Left lobe of liver (tissue), 2 donors: Measurements from ENCODE around the gene PDIA5. TPM values are rescaled to one million over a fixed set of nuclear protein-coding genes. Genes with fewer than 3 reads are reported as not detected.
A peak's percentile ranks its signal among the peaks of the same experiment; 100 is the strongest.

ENCODE experiments used
- ATAC-seq: fragments of 200-7000 bp; cut with Tn5 transposase; one replicate; pipeline ENCODE4 v1.9.1; 2020; ENCODE audit warnings: mild to moderate bottlenecking, moderate library complexity
- DNase-seq: peaks from one replicate; pipeline ENCODE4 v3.0.0-alpha.2; 2020; ENCODE audit warnings: low spot score
- total RNA-seq: library from RNA; stranded (reverse); gene quantifications from one replicate; pipeline ENCODE4 v1.2.1, GENCODE V29; 2021
- donor health status: DM: no; HTN: no; CAD: no; lungs with moderate emphysema.
- donor health status: DM: no; HTN: yes; CAD: no.

PDIA5 gene
- total RNA-seq, 1 donor from 2014 or later = 55.0 TPM

GRCh38 chr3:123158899-123159390 lies 92.1 kb downstream of the PDIA5 start:
- ATAC-seq (no peak), DNase-seq (no peak)

GRCh38 chr3:123159926-123160635 lies 93.3 kb downstream of the PDIA5 start:
- ATAC-seq = no peak
- DNase-seq = no peak

DNA sequence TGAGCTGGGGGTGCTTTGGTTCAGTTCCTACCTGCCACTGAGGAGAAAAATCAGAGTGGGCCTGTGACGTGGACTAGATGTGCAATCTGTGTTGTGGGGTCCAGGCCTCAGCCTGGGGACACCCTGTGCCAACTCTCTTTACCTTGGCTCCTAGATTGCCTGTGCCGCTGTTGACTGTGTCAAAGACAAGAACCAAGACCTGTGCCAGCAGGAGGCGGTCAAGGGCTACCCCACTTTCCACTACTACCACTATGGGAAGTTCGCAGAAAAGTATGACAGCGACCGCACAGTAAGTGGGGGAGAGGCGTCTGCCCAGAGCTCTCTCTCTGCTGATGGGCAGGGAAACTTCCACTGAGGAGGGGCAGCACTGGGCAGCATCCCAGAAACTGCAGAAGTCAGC lies 94.3 kb downstream of the PDIA5 start:
- ATAC-seq (no peak), DNase-seq (no peak)

DNA sequence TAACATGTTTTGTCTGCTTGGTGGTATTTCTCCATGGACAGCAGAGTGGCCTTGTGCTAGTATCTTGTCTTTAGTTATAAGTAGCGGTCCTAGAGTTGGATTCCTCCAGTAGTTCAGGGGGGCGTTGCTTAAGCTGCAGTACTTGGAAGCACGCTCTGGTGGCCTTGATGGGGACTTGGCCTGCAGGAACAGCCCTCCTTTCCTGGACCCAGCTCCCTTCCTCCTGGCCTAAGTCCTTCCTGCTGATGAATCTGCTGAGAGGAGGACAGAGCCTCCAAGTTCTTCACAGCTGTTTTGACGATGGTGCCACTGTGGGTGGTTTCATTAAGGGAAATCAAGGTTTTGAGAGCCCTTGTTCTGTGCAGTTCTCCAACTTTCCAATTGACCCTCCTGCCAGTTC lies 96.3 kb downstream of the PDIA5 start:
- DNase-seq (no peak), ATAC-seq (no peak)

GRCh38 chr3:123165163-123165562 lies 98.3 kb downstream of the PDIA5 start:
- ATAC-seq (no peak), DNase-seq (no peak)

- ATAC-seq (no peak), DNase-seq (no peak)
Observed at GRCh38 chr3:123167686-123168085, 100.9 kb downstream of the PDIA5 start.

DNA sequence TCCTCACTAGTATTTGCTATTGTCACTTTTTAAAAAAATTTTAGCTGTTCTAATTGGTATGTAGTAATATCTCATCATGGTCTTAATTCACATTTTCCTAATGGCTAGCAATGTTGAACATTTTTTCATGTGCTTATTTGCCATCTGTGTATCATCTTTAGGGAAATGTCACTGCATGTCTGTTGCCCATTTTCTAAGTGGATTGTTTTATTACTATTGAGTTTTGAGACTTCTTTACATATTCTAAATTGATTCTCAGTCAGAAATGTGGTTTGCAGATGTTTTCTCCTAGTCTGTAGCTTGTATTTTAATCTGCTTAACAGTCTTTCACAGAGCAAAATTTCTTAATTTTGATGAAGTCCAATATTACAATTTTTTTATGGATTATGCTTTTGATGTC lies 101.3 kb downstream of the PDIA5 start:
- DNase-seq (no peak), ATAC-seq (no peak)

DNA sequence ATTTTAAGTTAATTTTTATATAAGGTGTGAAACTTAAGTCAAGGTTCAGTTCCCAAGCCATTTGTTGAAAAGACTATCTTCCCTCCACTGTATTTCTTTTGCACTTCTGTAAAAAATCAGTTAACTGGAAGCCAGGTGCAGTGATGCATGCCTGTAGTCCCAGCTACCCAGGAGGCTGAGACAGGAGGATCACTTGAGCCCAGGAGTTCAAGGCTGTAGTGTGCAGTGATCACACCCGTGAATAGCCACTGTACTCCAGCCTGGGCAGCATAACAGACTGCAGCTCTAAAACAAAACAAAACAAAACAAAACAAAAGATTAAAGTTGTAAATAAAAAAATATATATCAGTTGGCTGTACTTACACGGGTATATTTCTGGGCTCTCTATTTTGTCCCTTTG lies 101.8 kb downstream of the PDIA5 start:
- ATAC-seq = no peak

DNA sequence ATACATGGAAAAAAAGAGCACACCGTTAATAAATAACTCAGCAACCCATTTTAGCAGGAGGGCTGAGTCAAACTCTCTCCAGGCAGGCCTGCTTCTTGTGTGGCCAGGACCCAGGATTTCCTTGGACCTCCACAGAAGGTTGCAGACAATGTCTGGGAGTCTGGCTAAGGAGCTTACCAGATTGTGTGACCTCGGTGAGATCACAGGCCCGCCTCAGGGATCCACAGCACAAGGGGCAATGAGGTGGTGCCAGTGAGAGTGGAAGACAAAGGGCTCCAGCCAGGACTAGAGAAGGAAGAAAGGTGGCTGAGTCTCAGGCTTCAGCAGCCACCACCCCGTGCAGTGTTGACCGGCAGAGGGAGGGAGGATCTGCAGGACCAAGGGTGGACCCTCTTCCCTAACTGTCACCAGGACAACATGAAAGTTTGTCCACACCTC lies 102.7 kb downstream of the PDIA5 start:
- DNase-seq (no peak), ATAC-seq (peak; percentile 89)

More for the DNA sequence above, 101.8 kb downstream of the PDIA5 start:
- DNase-seq = no peak

DNA sequence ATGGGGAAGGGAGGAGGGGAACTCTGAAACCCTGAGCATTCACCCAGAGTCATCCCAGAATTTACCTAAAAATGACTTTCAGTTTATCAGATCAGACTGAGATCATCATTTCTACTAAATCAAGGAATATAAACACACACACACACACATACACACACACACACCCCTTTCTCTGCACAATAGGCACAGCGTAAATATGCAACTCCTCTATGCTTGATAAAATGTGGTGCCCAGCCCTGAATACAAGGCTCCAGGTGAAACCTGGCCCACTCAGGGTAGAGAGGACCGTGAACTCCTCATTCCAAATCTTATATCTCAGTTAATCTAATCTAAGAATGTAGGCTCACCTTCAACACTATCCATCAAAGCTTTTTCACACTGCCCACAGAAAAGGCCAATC lies 103.1 kb downstream of the PDIA5 start:
- no peak for DNase-seq
- peak; percentile 24 for ATAC-seq

DNA sequence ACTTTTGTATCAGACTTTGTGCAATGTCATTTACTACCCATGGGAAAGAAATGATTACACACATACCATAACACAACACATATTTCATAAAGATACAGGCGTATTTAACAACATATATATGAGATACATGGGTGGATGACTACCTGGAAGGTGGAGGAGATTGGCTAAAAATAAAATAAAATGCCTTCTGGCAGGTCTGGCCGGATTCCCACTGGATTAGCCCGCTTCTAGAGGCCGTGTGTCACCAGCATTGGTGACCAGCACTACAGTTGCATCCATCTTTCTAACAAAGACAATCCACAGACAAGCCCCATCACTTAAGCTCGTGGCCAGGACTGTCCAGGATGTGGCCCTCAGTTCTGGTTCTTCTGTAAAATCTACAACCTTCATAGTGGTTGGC lies 114.0 kb downstream of the PDIA5 start:
- no peak for ATAC-seq
- DNase-seq = no peak

DNA sequence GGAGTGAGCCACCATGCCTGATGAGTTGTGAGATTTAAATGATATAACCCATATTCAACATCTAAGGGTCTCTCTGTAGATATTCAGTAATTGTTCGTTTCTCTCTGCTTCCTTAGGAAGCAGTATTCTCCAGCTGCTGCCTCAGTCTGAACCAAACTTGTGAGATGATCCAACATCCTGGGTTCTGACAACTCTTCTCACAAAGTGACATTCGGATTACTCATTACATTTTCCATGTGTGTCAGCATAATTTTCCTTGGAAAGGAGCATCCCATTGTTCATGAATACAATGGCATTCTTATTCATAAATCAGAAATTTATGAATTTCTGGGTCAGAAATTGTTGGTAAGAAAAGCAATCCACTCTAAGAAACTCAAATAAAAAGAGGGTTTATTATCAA lies 119.9 kb downstream of the PDIA5 start:
- ATAC-seq (no peak), DNase-seq (no peak)

GRCh38 chr3:123188058-123188457 lies 121.2 kb downstream of the PDIA5 start:
- no peak for DNase-seq
- ATAC-seq = no peak

DNA sequence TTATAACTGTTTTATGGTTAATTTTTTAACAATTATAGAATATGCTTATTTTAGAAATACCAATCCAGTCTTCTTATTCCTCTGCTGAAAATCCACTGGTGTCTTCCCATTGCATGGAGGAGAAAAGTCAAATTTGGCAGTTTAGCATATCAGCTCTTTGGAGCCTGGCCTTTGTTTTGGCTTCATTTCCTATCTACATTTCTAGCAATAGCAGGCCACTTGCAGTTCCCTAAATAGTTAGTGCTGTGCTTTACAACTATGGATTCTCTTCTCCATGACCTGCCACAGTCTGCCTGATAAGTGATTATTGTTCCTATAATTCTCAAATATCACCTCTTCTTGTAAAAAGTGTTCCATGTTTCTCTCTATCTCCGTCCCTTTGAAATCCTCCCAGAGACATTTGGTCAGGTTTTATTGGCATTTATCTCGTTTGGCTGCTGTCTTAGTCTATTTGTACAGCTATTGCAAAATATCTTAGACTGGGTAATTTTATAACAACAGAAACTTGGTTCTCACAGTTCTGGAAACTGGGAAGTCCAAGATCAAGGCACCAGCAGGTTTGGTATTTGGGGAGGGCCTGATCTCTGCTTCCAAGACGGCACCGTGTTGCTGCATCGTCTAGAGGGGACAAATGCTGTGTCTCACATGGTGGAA lies 126.8 kb downstream of the PDIA5 start:
- DNase-seq = no peak
- peak; percentile 92 for ATAC-seq

- no peak for DNase-seq
- no peak for ATAC-seq
Observed at GRCh38 chr3:123194552-123194951, 127.7 kb downstream of the PDIA5 start.

DNA sequence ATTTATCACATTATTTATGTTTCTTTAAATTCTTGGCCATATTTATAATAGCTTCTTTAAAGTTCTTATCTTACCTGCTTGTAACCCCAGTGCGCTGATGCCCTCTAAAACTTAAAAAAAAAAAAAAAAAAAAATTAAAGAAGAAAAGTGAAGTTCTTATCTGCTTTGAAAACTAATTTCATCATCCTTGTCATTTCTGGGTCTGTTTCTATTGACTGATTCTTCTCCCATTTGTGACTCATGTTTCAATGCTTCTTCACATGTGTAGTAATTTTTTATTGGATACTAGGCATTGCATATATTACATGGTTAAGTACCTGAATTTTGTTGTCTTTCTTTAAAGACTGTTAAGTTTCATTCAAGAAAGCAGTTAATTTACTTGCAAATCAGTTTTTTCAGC lies 131.5 kb downstream of the PDIA5 start:
- DNase-seq = no peak
- no peak for ATAC-seq

DNA sequence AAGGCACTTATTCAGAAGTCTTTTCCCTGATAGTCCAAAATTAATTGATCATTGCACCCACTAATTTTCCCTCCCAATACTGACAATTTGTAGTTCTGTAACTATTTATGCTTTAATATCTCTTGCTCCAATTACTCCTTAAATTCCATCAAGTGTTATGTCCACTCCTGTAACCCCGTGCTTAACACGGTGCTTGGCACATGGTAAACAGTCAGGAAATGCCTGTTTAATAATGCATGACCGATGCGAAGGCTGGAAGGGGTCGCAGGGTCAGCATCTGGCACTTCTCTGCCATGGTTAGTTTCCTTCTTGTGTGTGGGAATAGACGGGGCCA lies 134.4 kb downstream of the PDIA5 start:
- DNase-seq (no peak), ATAC-seq (no peak)

- peak; percentile 99 for ATAC-seq
- DNase-seq = peak; percentile 96
Observed at GRCh38 chr3:123201557-123202427, 135.0 kb downstream of the PDIA5 start, which contains the start of gene SEC22A. SEC22A (plus strand) TSS chr3:123201943; CDS start chr3:123209218, 7,275 bp downstream.

DNA sequence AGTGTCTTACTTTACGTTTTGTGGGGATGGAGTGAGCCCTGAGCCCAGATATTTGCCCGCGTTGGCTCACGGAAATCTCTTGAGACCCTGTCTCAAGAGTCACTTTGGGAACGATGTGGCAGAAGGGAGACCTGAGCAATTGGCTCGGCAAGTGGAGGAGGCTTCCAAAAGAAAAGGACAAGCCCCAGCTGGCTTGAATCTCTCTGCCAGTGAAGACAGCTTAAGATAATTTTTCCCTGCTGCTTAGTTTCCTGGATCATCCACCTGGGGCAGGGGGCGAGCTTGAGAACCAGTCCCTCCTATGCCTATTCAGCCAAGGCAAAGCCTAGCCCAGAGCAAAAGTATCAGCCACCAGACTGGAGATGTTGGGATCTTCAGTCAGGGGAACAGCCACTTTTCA lies 135.6 kb downstream of the PDIA5 start:
- DNase-seq = no peak
- ATAC-seq = no peak
